HK-2 (cell line): Measurements from ENCODE around the gene IGSF6.
"Not testable (repeated sequence)": the region's sequence is repeated elsewhere in the genome, so short reads cannot be mapped to it uniquely, and the experiment has no call there.

Experiments
- DNase-seq: peaks from one replicate; pipeline ENCODE4 v3.0.0-alpha.2; 2018; ENCODE audit not compliant: unreplicated experiment

The IGSF6 gene

GRCh38 chr16:21629616-21630539 lies 22.5 kb downstream of the IGSF6 start:
- DNase-seq: not testable (repeated sequence)

- no peak for DNase-seq
These were observed 23.6 kb downstream of the IGSF6 start for GRCh38 chr16:21628772-21629171.

- DNase-seq: no peak
These were observed 24.2 kb downstream of the IGSF6 start for GRCh38 chr16:21628121-21628726.

GRCh38 chr16:21626659-21627277 lies 25.6 kb downstream of the IGSF6 start:
- no peak for DNase-seq

GRCh38 chr16:21625026-21625425 lies 27.4 kb downstream of the IGSF6 start:
- no peak for DNase-seq

GRCh38 chr16:21622545-21622944 lies 29.9 kb downstream of the IGSF6 start:
- DNase-seq: no peak

- DNase-seq: no peak
These were observed 31.8 kb downstream of the IGSF6 start for GRCh38 chr16:21620592-21620991.

- no peak for DNase-seq
These were observed 32.5 kb downstream of the IGSF6 start for GRCh38 chr16:21619765-21620425.

GRCh38 chr16:21618281-21618680 lies 34.1 kb downstream of the IGSF6 start:
- DNase-seq: no peak

- DNase-seq: no peak
These were observed 34.8 kb downstream of the IGSF6 start for GRCh38 chr16:21617607-21618006.

GRCh38 chr16:21614896-21615295 lies 37.5 kb downstream of the IGSF6 start:
- DNase-seq: no peak

- DNase-seq: no peak
These were observed 38.6 kb downstream of the IGSF6 start for GRCh38 chr16:21613781-21614180.

- DNase-seq: no peak
These were observed 39.0 kb downstream of the IGSF6 start for GRCh38 chr16:21613361-21613760.

- no peak for DNase-seq
These were observed 40.6 kb downstream of the IGSF6 start for GRCh38 chr16:21611556-21612384.

- DNase-seq: no peak
These were observed 41.2 kb downstream of the IGSF6 start for GRCh38 chr16:21611198-21611555.

- no peak for DNase-seq
These were observed 41.6 kb downstream of the IGSF6 start for GRCh38 chr16:21610766-21611165.

GRCh38 chr16:21610006-21610544 lies 42.3 kb downstream of the IGSF6 start:
- DNase-seq: no peak

GRCh38 chr16:21608639-21609328 lies 43.6 kb downstream of the IGSF6 start:
- no peak for DNase-seq

GRCh38 chr16:21605848-21606247 lies 46.6 kb downstream of the IGSF6 start:
- not testable (repeated sequence) for DNase-seq

GRCh38 chr16:21603928-21604327 lies 48.5 kb downstream of the IGSF6 start:
- no peak for DNase-seq
